Ramos (cell line): ENCODE data around the gene ZNF107.
"Not testable (repeated sequence)": the region's sequence is repeated elsewhere in the genome, so short reads cannot be mapped to it uniquely, and the experiment has no call there.

Experiments
- in situ Hi-C: fragments of 300-500 bp; cut with MboI; formaldehyde crosslinking; loops from one replicate; pipeline ENCODE4 v1.14.3; 2022; ENCODE audit warnings: low sequenced_read_pairs; ENCODE audit not compliant: unreplicated experiment

The ZNF107 gene

DNA sequence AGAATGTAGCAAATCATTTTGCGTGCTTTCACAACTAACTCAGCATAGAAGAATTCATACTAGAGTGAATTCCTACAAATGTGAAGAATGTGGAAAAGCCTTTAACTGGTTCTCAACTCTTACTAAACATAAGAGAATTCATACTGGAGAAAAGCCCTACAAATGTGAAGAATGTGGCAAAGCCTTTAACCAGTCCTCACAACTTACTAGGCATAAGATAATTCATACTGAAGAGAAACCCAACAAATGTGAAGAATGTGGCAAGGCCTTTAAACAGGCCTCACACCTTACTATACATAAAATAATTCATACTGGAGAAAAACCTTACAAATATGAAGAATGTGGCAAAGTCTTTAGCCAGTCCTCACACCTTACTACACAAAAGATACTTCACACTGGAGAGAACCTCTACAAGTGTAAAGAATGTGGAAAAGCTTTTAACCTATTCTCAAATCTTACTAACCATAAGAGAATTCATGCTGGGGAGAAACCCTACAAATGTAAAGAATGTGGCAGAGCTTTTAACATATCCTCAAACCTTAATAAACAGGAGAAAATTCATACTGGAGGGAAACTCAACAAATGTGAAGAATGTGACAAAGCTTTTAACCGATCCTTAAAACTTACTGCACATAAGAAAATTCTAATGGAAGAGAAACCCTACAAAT is 40.8 kb downstream of the ZNF107 start:
- in situ Hi-C loops: no loop called here

DNA sequence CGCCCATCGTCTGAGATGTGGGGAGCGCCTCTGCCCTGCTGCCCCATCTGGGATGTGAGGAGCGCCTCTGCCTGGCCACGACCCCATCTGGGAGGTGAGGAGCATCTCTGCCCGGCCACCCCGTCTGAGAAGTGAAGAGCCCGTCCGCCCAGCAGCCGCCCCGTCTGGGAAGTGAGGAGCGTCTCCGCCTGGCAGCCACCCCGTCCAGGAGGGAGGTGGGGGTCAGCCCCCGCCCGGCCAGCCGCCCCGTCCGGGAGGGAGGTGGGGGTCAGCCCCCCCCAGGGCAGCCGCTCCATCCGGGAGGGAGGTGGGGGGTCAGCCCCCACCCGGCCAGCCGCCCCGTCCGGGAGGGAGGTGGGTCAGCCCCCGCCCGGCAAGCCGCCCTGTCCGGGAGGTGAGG is 52.0 kb downstream of the ZNF107 start:
- in situ Hi-C loops: not testable (repeated sequence)

DNA sequence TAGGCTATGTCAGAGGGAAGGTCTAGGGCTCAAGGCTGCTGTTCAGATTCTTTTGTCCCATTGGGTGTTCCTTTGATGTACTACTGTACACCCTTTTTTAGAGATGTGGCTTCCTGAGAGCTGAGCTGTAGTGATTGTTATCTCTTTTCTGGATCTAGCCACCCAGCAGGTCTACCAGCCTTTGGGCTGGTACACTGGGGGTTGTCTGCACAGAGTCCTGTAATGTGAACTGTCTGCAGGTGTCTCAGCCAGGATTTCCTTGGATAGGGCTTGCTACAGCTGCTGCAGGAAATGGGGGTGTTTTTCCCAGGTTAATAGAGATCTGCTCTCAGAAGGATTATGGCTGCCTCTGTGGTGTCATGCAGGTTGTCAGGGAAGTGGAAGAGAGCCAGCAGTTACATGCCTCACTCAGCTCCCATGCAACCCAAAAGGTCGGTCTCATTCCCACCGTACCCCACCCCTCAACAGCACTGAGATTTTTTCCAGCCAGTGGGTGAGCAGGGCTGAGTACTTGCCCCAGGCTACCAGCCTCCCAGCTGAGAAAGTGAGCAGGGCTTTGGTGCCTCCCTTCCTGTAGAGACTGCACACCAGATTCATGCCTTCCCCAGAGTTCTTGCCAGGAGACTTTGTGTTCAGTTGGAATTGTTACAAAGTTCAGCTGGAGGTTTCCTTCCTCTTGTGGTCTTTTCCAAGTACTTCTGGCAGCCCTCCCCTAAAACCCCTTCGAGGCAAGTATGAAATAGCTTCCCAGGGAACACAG is 63.3 kb downstream of the ZNF107 start:
- in situ Hi-C loops: no loop called here

DNA sequence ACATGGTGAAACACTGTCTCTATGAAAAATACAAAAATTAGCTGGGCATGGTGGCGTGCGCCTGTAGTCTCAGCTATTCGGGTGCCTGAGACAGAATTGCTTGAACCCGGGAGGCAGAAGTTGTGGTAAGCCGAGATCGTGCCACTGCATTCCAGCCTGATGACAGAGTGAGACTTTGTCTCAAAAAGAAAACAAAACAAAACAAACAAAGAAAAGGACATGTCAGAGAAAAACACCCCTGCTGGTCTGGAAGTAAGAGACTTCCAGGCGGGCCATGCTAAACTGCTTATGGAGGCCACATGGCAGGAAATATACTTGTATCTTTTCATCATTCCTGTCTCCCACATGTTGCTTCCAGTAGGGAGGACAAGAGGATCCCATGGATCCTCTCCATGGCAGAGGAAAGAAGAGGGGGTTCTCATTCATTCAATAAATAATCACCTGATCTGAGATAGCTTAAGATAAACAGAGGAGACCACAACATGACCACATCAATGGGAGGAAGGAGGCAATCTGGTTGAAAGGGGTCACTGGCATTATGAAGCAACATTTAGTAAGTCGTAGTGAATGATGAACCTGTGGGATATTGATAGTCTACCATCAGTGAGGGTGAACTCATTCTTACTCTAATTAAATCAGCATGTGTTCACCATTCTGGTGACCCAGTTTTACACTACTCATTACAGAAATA is 67.8 kb downstream of the ZNF107 start:
- in situ Hi-C loops: no loop called here

DNA sequence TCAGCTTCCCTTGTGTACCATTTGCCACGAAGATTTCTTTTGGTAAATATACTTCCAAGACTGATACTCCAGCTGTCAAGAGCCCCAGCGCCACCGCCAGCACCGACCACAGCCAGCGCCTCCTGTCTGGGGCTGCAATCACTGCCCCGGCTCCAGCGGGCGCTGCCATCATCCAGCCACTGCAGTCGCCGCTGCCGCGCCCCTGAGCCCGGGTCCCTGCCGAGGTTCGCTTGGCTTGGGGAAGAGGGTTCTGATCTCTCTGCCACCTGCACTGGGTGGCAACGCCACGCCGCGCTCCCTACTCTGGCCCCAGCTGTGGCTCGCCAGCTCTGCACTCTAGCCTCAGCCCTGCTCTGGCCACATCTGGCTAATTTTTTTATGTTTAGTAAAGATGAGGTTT is 70.6 kb downstream of the ZNF107 start:
- in situ Hi-C loops: no loop called here

DNA sequence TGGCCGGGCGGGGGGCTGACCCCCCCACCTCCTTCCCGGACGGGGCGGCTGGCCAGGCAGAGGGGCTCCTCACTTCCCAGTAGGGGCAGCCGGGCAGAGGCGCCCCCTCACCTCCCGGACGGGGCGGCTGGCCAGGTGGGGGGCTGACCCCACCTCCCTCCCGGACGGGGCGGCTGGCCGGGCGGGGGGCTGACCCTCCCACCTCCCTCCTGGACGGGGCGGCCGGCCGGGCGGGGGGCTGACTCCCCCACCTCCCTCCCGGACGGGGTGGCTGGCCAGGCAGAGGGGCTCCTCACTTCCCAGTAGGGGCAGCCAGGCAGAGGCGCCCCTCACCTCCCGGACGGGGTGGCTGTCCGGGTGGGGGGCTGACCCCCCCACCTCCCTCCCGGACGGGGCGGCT is 72.5 kb downstream of the ZNF107 start:
- in situ Hi-C loops: not testable (repeated sequence)

DNA sequence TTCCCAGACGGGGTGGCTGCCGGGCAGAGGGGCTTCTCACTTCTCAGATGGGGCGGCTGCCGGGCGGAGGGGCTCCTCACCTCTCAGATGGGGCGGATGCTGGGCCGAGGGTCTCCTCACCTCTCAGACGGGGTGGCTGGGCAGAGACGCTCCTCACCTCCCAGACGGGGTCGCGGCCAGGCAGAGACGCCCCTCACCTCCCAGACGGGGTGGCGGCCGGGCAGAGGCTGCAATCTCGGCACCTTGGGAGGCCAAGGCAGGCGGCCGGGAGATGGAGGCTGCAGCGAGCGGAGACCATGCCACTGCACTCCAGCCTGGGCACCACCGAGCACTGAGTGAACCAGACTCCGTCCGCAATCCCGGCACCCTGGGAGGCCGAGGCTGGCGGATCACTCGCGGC is 73.0 kb downstream of the ZNF107 start:
- in situ Hi-C loops: not testable (repeated sequence)

DNA sequence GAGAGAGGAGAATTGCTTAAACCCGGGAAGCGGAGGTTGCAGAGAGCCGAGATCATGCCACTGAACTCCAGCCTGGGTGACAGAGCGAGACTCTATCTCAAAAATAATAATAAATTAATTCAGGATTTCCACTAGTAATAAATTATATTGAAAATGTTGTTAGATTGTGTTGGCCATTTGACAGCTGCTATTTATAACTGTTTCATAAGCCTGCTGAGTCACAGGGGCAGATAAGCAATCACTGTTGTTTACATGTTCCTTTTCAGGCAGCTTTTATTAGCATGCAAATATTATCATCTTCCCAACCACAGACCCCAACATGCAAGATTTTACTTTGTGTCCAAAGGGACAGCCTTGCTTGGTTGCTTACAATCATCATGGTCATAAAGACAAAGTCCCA is 78.7 kb downstream of the ZNF107 start:
- in situ Hi-C loops: no loop called here

DNA sequence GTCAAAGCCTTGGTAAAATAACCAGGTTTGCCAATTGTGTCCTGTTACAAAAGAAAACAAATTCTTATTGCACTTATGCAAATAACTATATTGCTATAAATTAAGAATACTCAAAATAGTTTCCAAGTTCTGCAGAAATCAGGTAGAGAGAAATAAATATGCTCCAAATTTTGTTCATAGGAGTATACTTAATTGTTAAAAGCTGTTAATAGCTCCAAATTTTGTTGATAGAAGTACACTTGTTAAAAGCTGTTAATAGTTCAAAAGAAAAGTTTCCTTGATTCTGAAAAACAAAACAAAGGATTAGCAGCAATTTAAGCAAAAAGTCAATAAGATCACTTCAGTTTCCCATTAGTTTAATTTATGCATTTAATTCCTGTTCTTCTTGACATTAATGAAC is 81.9 kb downstream of the ZNF107 start:
- in situ Hi-C loops: no loop called here

DNA sequence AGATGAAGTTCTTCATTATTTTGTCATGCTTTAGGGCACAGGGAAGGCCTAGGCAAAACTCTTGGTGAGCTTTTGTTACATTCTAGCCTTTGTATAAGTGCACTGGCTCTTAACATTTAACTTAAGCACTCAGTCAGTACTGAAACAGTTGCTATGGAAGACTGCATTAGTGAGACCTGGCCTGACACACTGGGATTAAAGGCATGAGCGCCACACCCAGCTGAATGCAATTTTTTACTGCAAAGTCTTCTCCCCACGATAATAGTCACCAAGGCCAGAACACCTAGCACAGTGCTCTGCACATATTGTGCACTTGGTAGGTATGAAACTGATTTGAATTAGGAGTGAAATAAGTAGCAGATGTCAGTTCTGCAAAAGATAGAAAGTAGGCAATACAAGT is 87.1 kb downstream of the ZNF107 start:
- in situ Hi-C loops: no loop called here

DNA sequence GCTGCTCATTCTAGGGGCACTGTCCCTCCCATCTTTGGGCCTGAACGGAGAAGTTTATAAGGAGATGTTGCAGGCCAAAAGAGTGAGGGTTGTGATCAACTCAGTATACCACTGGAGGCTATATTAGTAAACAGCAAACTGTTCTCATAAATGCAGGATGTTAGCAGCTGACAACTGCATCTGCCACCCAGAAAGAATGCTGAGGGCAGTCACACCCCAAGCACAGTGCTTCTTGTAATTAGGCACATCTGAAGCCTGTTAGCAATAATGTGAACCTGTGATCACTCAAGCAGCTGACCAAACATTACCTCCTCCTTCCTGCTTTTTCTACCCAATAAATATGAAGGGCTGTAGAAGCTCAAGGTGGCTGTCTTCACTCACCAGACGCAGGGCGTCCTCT is 89.9 kb downstream of the ZNF107 start:
- in situ Hi-C loops: no loop called here

DNA sequence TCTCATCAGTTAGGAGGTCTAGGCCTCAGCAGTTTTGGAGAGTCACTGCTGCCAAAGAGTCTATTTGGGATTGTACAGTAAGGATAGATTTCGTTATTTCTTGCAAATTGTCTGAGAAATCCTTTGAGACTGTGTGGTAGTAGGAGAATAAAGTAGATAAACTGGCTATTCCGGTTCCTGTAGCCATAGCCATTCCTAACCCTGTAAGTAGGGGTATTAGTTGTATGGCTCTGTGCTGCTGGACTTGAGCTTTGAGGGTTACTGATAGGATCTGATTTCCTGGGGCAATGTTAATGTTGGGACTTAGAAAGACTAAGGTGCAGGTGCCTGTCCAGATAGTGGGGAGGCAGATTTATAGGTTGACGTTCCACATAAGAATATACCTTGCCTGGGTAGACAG is 92.2 kb downstream of the ZNF107 start:
- in situ Hi-C loops: no loop called here
